ENCODE measurements around the gene FUT1. TPM values are rescaled to one million over a fixed set of nuclear protein-coding genes. Genes with fewer than 3 reads are reported as not detected.
"Not testable (repeated sequence)": the region's sequence is repeated elsewhere in the genome, so short reads cannot be mapped to it uniquely, and the experiment has no call there.

FUT1 gene
- polyA plus RNA-seq, 1 donor: 1.1 TPM

- no peak for DNase-seq (ENCODE audit: low read depth)
These were observed 16.7 kb upstream of the FUT1 start for GRCh38 chr19:48768994-48769713.

- DNase-seq (ENCODE audit: low read depth): not testable (repeated sequence)
These were observed 15.8 kb upstream of the FUT1 start for GRCh38 chr19:48768171-48768753.

- not testable (repeated sequence) for DNase-seq (ENCODE audit: low read depth)
These were observed 13.4 kb upstream of the FUT1 start for GRCh38 chr19:48765816-48766215.

- DNase-seq (ENCODE audit: low read depth): no peak
These were observed 8.2 kb upstream of the FUT1 start for GRCh38 chr19:48760504-48761205.

GRCh38 chr19:48757741-48758144 is 5.3 kb upstream of the FUT1 start:
- no peak for DNase-seq (ENCODE audit: low read depth)

GRCh38 chr19:48757089-48757675 is 4.7 kb upstream of the FUT1 start:
- no peak for DNase-seq (ENCODE audit: low read depth)

- no peak for DNase-seq (ENCODE audit: low read depth)
These were observed 4.2 kb upstream of the FUT1 start for GRCh38 chr19:48756686-48757085.

- DNase-seq (ENCODE audit: low read depth): no peak
These were observed 3.8 kb upstream of the FUT1 start for GRCh38 chr19:48756212-48756611.

- no peak for DNase-seq (ENCODE audit: low read depth)
These were observed 3.3 kb upstream of the FUT1 start for GRCh38 chr19:48755787-48756186.

- DNase-seq (ENCODE audit: low read depth): no peak
These were observed 2.7 kb upstream of the FUT1 start, which contains the start of gene FGF21 for GRCh38 chr19:48755084-48755641. Gene FGF21 (plus strand): TSS chr19:48755524. CDS start chr19:48756237, 713 bp downstream.

GRCh38 chr19:48751845-48752495 is 471 bp downstream of the FUT1 start:
- DNase-seq (ENCODE audit: low read depth): no peak

GRCh38 chr19:48750771-48751504 is 1.5 kb downstream of the FUT1 start:
- no peak for DNase-seq (ENCODE audit: low read depth)

GRCh38 chr19:48750351-48750750 is 2.1 kb downstream of the FUT1 start:
- no peak for DNase-seq (ENCODE audit: low read depth)

- no peak for DNase-seq (ENCODE audit: low read depth)
These were observed 2.8 kb downstream of the FUT1 start for GRCh38 chr19:48749571-48750198.

GRCh38 chr19:48746738-48747575 is 5.5 kb downstream of the FUT1 start, which contains the start of gene IZUMO1:
Gene IZUMO1 (minus strand): TSS chr19:48746909. CDS start chr19:48745859, 1,050 bp downstream.
- peak; percentile 43 for DNase-seq (ENCODE audit: low read depth)

GRCh38 chr19:48746110-48746509 is 6.3 kb downstream of the FUT1 start:
- DNase-seq (ENCODE audit: low read depth): no peak

- no peak for DNase-seq (ENCODE audit: low read depth)
These were observed 7.0 kb downstream of the FUT1 start for GRCh38 chr19:48745208-48745995.

- DNase-seq (ENCODE audit: low read depth): no peak
These were observed 10.3 kb downstream of the FUT1 start for GRCh38 chr19:48742096-48742495.
